GM19468 (cell line): ENCODE measurements around the gene TOP3B.

Experiments
- ATAC-seq: cut with Tn5 transposase; IDR thresholded peaks from one replicate; pipeline ENCODE4 v1.9.1; 2021; ENCODE audit warnings: mild to moderate bottlenecking, moderate library complexity, moderate number of reproducible peaks; ENCODE audit not compliant: unreplicated experiment; ENCODE audit errors: extremely low read depth

TOP3B gene, protein sequence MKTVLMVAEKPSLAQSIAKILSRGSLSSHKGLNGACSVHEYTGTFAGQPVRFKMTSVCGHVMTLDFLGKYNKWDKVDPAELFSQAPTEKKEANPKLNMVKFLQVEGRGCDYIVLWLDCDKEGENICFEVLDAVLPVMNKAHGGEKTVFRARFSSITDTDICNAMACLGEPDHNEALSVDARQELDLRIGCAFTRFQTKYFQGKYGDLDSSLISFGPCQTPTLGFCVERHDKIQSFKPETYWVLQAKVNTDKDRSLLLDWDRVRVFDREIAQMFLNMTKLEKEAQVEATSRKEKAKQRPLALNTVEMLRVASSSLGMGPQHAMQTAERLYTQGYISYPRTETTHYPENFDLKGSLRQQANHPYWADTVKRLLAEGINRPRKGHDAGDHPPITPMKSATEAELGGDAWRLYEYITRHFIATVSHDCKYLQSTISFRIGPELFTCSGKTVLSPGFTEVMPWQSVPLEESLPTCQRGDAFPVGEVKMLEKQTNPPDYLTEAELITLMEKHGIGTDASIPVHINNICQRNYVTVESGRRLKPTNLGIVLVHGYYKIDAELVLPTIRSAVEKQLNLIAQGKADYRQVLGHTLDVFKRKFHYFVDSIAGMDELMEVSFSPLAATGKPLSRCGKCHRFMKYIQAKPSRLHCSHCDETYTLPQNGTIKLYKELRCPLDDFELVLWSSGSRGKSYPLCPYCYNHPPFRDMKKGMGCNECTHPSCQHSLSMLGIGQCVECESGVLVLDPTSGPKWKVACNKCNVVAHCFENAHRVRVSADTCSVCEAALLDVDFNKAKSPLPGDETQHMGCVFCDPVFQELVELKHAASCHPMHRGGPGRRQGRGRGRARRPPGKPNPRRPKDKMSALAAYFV

DNA sequence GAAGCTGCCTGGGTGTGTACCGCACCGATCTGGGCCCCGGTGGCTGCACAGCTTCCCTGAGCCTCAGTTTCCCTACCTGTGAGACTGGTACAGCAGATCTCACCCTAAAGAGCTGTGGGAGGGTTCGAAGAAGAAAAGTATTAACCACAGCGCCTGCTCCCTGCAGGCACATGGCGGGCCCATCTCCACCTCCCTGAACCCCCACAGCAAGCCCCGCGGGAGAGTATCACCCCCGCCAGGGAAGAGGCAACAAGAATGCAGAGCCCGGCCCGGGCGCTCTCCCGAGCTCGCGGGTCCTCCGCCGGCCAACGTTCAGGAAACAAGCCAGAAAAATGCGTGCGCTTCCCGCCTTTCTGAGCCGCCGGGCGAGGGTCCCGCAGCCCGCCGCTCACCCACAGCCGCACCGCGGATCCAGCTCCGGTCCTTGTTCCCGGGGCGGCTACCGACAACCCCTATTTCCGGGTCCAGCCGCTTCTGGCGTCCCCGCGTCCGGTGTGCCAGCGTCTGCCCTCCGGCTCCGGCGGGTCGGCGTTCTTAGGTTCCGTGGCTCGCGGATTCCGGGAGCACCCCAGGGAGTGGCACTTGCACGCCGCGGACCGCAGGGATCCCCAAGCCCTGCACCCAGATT lies at the start of gene TOP3B:
Gene TOP3B (minus strand): TSS at position 450 of the 628 bp plus-strand sequence. CDS start 7,078 bp downstream, outside the sequence.
- no peak for ATAC-seq

DNA sequence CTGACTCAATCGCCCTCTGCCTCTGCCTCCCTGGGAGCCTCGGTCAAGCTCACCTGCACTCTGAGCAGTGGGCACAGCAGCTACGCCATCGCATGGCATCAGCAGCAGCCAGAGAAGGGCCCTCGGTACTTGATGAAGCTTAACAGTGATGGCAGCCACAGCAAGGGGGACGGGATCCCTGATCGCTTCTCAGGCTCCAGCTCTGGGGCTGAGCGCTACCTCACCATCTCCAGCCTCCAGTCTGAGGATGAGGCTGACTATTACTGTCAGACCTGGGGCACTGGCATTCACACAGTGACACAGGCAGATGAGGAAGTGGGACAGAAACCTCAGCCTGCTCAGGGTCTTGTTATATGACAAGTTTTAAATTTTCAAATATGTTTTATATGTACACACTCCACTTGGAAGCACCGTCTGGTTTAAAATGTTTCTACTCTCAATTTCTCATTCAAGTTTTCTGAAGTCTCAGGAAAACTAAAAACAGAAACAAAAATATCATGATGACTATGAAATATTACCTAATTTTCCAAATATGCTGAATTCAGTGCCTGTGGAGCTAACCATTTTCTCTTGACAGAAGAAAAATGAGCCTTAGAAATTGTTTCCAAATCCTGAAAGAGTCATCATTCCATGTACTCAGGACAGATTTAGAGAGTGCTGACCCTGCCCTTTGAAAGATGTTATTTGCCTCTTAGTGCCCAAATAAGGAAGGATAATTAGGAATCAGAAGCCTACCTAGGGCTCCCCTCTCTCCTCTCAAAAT lies 48.8 kb upstream of the TOP3B start:
- ATAC-seq, result no peak

DNA sequence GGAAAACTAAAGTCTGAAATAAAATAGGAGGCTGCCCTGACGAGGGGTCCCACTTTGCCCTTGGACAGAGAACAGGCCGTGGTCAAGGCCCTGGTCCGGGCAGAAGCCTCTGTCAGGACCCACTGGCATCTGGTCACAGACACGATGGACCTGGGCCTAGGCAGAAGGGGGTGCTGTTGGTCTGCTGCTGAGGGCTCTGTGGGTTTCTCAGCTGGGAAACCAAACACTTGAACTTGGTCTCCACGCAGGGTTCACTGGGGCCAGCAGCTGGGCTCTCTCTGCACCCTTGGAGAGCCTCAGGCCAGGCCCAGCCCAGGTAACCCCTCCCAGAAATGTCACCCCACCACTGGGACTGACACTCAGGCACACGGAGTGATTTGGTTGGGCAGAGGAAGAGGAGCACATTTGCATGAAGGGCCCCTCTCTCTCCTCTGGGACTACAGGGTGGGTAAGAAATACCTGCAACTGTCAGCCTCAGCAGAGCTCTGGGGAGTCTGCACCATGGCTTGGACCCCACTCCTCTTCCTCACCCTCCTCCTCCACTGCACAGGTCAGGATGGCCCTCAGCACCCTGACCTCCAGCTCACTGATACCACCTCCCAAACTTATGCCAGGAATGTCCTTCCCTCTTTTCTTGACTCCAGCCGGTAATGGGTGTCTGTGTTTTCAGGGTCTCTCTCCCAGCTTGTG lies 48.1 kb upstream of the TOP3B start:
- ATAC-seq, result no peak

DNA sequence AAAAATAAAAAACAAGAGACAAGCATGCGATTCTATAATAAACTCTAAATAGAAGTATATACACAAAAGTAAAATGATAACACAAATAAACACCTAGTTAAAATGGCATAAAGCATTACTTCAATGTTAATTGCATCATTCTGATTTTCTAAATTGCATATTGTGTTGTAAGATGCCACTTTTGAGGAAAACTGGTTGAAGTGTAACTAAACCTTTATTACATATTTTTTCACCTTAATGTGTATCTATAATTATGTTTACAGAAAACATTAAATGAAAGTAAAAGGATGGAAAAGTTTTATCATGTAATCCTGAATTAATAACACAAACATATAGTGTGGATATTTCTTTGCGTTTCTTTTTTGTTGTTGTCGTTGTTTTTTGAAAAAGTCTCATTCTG lies 45.4 kb upstream of the TOP3B start:
- no peak for ATAC-seq

DNA sequence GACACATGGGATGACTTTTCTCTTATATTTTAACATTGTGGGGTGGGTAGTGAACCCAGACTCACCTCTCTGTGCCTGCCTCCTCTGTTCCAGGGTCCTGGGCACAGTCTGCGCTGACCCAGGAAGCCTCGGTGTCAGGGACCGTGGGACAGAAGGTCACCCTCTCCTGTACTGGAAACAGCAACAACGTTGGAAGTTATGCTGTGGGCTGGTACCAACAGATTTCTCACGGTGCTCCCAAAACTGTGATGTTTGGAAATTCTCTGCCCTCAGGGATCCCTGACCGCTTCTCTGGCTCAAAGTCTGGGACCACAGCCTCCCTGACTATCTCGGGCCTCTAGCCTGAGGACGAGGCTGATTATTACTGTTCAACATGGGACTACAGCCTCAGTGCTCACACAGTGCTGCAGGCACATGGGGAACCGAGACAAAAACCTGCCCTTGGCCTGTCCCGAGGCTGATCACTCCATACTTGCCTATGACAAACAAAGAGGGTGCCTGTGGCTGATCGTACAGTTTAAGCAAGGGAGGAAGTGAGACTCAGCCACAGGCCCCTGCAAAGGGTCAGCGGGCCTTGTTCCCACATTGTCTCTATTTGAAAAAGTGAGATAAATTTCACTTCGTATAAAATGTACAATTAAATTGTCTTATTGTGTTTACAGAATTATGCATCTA lies 43.7 kb upstream of the TOP3B start:
- no peak for ATAC-seq

DNA sequence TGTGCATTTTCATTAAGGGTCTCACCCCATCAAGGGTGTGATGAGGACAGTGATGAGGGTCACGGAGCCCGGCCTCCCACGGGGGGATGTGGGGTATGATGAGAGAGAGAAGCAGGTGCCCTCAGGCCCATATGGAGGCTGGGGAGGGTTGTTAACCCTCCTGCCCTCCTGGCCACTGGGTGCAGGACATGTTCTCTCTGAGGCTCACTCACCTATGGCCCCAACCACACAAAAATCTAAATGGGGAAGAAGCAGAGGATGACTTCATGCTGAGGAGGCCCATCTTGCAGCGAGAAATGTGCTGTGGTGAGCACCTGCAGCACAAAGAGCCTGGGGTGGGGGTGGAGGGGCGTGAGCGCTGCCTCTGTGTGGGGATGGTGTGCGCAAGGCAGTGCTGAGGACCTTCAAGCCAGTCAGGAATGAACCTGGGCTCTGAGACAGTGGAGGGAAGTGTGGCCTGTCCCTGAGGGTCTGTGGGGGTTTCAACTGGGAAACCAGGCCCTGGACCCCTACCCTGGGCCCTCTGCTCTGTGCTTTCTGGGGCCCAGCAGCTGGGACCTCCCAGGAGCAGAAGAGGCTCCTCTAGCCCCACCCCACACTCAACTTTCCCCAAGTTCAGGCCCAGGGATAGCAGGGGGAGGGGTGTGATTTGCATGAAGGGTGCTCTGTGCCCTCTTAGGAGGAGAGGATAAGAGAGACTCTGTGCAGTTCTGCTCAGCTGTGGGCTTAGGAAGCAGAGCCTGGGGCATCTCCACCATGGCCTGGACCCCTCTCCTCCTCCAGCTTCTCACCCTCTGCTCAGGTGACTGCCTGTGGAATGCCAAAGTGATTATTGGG lies 43.0 kb upstream of the TOP3B start:
- ATAC-seq, result no peak

DNA sequence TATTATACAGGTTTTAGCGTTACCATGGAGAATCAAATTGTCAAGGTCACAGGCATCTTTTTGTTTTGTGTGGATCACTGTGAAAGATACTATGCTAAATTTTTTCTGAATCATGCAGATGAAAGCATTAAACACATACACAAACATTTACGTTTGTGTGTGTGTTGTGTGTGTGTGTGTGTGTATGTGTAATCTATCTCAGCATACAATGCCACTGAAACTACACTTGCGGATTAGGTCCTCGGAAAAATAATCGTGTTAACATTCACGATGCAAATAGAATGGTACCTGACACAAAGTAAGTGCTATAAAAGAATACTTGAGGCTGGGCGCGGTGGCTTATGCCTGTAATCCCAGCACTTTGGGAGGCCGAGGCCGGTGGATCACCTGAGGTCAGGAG lies 41.9 kb upstream of the TOP3B start:
- ATAC-seq, result no peak

DNA sequence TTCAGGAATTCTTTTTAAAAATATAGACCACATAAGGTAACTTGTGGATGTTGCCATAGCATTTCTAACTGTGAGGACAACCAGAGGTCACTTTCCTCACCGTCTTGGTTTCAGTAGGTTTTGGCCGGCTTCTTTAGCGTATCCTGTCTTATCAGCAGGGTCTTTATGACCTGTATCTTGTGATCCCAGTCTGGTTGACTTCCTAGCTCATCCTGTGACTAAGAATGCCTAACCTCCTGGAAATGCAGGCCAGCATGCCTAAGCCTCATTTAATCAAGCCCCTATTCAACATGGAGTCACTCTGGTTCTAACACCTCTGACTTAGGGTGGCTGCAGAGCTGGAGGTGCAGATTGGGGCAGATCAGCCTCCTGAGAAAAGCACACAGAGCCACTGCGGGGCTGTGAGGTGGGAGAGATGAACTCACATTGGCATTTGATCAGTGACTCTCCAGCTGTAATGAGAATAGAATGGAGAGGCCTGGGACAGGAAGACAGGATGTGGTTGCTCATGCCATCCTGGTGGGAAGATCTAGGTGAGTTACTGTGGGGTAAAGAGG lies 41.1 kb upstream of the TOP3B start:
- no peak for ATAC-seq

DNA sequence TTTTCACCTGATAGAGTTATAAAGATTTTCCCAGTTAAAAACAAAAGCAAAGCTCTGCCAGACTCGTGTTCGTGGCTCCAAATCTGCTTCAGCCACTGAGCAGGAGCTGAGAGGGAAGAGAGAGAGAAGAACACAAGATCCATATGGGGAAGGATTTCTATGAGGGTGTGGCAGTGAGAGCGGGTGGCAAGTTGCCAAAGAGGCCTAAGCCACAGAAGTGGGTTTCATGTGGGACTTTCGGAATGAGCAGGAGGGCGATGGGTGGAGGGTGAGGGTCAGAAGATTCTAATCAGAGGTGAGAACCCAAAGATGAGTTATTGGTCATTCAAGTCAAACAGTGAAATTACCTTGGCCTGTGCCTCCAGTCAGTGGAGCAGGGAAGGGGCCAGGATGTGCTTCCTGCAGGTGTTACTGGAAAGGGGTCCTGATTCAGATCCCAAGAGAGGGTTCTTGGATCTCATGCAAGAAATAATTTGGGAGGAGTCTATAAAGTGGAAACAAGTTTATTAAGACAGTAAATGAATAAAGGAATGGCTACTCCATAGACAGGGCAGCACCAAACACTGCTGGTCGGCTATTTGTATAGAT lies 40.5 kb upstream of the TOP3B start:
- no peak for ATAC-seq

DNA sequence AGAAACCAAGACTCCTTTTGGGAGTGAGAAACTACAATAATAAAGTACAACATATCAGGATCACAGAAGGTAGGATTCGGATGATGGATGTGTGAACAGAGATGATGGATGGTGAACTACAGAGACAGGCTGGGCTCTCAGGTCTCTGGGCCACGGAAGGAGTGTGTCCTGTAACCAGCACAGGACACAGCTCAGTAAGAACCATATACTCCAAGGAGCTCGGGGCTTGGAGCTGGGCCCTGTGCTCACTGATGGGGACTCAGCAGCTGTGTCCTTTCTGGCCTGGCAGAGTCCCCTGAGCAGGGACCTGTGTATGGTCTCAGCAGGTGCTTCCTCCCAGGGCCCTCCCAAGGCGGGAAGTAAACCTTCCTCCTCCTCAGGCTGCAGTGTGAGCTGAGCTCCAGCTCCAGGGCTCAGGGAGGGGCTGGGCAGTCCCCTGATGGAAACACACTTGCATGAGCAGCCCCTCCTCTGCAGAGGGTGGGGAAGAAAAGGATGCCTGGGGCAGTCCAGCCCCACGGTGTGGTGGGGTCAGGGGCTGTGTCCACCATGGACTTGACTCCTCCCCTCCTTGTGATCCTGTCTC lies 39.8 kb upstream of the TOP3B start:
- no peak for ATAC-seq

DNA sequence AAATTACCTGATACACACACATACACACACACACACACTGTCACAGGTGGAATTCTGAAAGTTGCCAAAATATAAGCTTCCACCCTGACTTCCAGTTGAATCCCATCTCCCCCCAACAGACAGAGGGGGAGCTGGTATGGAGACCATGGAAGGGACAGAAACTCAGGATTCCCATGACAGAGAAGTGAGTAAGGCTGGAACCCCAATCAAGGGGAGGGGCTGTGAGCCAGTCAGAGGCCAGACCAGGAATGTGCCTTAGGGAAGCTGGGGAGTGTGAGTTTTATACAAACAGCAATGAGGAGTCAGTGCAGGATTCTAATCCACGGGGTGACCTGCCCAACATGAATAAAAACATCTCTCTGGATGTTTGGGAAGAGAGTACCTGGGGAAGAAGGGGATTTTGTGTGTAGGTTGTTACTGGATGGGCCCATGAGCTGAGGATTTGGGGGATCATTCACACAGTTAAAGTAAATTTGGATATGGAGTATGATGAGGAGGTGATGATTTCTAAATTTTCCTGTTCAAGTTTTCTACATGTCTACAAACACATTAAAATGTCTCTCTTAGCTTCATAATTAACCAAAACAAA lies 38.7 kb upstream of the TOP3B start:
- ATAC-seq, result no peak

DNA sequence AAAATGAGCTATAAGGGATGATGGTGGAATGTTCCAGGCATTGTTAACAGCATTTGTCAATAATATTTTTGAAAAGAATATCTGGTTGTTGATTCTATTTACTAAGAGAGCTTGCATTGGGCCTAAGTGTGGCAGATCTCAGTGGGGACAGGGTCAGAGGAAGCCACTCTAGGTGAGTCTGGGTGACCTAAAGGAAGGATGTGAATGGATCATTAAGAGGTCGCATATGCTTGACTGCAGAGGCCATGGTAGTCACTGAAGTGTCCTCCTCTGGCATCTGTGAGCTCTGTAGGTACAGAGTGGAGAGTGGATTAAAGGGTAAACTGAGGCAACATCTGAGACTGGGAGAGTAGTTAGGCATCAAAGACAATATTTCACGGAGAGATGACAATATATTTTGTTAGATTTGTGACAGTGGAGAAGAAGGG lies 37.9 kb upstream of the TOP3B start:
- no peak for ATAC-seq

DNA sequence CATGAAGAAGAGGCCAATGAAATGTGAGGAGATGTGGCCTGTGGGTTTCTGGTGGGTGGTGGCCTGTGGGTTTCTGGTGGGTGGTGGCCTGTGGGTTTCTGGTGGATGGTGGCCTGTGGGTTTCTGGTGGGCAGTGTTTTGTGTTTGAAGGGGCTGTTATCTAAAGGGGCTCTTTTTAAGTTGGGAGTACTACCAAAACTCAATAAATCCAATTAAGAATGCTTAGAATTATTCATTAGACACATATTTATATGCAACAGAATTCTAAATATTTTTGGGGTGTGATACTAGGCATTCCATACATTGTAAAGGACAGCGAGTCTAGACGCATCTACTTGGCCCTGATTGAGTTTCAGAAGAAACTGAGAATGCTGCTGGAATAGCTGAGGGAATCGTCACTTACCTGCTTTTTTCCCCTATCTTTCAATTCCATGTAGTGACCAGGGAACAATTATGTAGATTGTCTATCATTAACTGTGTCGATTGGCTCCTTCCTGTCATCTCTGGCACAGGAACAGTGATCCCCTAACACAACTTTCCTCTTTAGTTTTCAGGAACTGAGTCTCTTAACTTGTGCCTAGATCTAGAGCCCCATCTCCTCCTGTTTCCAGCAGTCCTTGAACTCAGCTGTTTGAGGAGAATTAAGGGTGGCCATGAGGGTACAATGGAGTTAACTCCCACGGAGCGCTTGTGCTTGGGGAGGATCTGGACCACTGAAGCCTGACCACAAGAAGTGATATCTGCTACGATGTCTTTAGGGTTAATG lies 37.3 kb upstream of the TOP3B start:
- ATAC-seq, result no peak

DNA sequence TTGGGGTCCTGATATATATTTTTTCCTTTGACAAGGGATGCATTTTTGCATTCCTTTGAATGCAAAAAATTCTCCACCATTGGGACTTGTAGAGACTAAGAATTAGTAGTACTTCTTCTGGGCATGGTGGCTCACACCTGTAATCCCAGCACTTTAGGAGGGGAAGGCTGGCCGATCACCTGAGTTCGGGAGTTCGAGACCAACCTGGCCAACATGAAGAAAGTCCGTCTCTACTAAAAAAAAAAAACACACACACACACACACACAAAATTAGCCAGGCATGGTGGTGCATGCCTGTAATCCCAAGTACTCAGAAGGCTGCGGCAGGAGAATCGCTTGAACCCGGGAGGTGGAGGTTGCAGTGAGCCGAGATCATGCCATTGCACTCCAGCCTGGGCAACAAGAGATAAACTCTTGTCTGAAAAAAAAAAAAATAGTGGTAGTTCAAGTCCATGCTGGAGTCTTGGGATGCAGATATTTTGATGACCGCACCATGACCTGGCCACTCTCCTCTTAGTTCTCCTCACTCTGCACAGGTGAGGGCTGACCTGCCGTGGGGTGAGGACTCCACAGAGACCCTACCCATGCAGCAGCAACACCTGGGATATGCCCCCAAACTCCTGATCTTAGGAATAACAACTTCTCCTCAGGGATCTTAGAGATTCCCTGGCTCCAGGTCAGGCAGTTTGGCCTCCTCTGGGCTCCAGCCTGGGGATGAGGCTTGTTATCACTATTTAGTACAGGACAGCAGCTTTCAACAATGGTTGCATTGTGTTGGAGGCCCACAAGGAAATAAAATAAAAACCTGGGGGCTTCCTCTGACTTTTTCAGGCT lies 36.5 kb upstream of the TOP3B start:
- ATAC-seq, result no peak

DNA sequence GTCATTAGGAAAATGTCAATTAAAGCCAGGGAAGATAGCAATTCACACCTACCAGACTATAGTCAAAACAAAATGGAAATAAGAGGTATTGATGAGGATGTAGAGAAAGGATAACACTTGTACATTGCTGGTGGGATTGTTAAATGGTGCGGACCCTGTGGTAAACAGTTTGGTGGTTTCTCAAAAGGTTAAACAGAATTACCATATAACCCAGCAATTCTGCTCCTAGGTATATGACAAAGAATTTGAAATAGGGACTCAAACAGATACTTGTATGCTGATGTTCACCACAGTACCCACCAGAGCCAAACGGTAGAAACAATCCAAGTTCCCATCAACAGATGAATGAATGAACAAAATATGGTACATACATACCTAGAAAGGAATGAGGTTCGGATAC lies 33.0 kb upstream of the TOP3B start:
- ATAC-seq, result no peak
